ENCODE results near the gene USF1. TPM values are rescaled to one million over a fixed set of nuclear protein-coding genes. Genes with fewer than 3 reads are reported as not detected.

The USF1 gene
- total RNA-seq, 2 experiments from 2014 or later = 93.5 to 99.1 TPM

DNA sequence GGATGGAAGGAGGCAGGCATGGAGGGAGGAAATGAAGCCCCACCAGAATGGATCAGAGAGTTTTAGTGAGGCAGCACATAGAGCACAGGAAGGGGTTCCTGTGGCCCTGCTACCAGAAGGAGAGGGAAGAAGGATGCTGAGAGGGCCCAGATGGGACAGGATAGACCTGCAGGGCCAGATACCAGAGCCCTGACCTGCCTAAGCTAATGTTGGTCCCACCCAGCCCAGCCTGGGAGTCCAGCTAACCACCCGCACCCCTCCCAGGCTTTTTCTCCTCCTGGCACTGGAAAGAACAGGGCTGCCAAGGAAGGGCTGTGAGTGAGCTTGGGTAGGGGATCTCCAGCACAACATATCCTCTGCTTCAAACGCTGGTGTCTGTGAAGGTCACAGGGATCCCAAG lies 36.7 kb upstream of the USF1 start:
- TF ChIP-seq CTCF (IDR thresholded peaks at IDR 0.05) = no peak
- no peaks in the 10 kb centered on the region for H3K36me3 ChIP-seq (ENCODE audit: insufficient read depth, low read length)
- no peaks in the 10 kb centered on the region for H3K9me3 ChIP-seq (ENCODE audit: control insufficient read depth in 1 of 2, insufficient read depth in 1 of 2, low read length in 2 of 2)
- H3K4me3 ChIP-seq (ENCODE audit: low read length) = no peak overlapping the region
- no peak overlapping the region for H3K27ac ChIP-seq (ENCODE audit: low read depth in 1 of 2, low read length in 2 of 2)
- POLR2A ChIA-PET = no interaction called here
- no peak overlapping the region for H3K4me3 Mint-ChIP-seq
- intact Hi-C loops (cut with DNase I, micrococcal nuclease) = no loop called here
- DNase-seq (no peak), ATAC-seq (ENCODE audit: poor library complexity) (no peak)
- H3K4me1 ChIP-seq (ENCODE audit: insufficient read depth, low read length) = no peaks in the 10 kb centered on the region
- H3K27me3 ChIP-seq (ENCODE audit: control insufficient read depth in 1 of 2, insufficient read depth in 2 of 2, low read length in 2 of 2) = no peaks in the 10 kb centered on the region
- no peak overlapping the region for H3K27ac Mint-ChIP-seq
- H3K4me1 Mint-ChIP-seq (ENCODE audit: low read depth) = no peaks in the 10 kb centered on the region
- CTCF ChIA-PET = interaction anchor here (0.6 to 1.3 kb wide), 2 partner anchors 15 to 258 kb away, joined by 4 read pairs; no protein-coding TSS in a partner anchor
- H3K9me3 Mint-ChIP-seq = no peaks in the 10 kb centered on the region
- no peaks in the 10 kb centered on the region for H3K36me3 Mint-ChIP-seq (ENCODE audit: low read depth)
- no peaks in the 10 kb centered on the region for H3K27me3 Mint-ChIP-seq

- Mint-ChIP-seq H3K36me3 (ENCODE audit: low read depth) (no peaks in the 10 kb centered on the region), H3K27me3 (no peaks in the 10 kb centered on the region), H3K4me1 (ENCODE audit: low read depth) (no peaks in the 10 kb centered on the region), H3K4me3 (no peak overlapping the region), H3K27ac (no peak overlapping the region), H3K9me3 (no peaks in the 10 kb centered on the region)
- Histone ChIP-seq H3K4me1 (ENCODE audit: insufficient read depth, low read length) (no peaks in the 10 kb centered on the region), H3K9me3 (ENCODE audit: control insufficient read depth in 1 of 2, insufficient read depth in 1 of 2, low read length in 2 of 2) (no peaks in the 10 kb centered on the region), H3K4me3 (ENCODE audit: low read length) (no peak overlapping the region), H3K36me3 (ENCODE audit: insufficient read depth, low read length) (no peaks in the 10 kb centered on the region), H3K27me3 (ENCODE audit: control insufficient read depth in 1 of 2, insufficient read depth in 2 of 2, low read length in 2 of 2) (no peaks in the 10 kb centered on the region), H3K27ac (ENCODE audit: low read depth in 1 of 2, low read length in 2 of 2) (no peak overlapping the region)
- ChIA-PET CTCF (no interaction called here), POLR2A (no interaction called here)
- no peak for ATAC-seq (ENCODE audit: poor library complexity)
- no peak for DNase-seq
- TF ChIP-seq CTCF (IDR thresholded peaks at IDR 0.05) = no peak
- intact Hi-C loops (cut with DNase I, micrococcal nuclease) = no loop called here
These were observed 35.7 kb upstream of the USF1 start for GRCh38 chr1:161081519-161081918.

DNA sequence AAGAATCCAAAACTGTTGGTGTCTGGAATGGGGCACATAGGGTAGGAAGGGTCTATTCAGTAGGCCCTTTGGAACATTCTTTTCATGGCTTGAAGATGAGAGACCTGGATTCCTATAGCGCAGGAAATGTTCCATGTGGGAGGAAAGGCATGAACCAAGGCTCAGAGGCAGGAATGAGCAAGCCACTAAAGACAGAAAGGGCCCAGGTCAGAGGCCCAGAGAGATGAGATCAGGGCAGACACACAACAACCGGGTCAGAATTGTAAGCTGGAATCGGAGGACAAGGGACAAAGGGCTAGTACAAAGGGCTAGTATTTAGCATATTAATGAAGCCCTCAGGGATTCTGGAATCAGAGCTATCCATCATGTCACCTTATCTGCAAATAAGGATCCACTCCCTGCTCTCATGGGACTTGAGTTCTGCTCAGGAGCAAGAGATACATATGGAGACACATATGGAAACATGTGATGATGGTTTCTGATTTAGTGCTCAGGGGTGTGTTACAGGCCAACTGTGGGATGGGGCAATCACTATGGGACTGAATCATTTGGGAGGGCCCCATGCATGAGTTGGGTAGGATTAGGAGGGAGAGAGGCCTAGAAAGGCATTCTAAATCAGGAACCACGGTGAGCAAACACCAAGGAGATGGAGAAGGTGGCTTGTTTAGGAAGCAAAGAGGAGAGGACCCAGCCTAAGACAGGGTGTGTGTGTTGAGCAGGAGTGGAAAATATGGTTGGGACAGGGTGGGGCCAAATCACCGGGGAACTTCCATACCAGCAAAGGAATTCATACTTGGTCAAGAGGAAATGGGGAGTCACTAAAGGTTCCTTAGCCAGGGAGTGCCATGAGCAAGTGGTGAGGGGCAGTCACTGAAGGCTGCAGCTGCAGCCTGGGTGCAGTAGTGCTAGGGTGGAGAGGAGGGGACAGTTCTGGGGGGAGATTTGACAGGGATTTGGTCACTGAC lies 34.9 kb upstream of the USF1 start:
- Mint-ChIP-seq H3K9me3 (no peaks in the 10 kb centered on the region), H3K36me3 (ENCODE audit: low read depth) (no peaks in the 10 kb centered on the region), H3K27ac (no peak overlapping the region), H3K4me1 (ENCODE audit: low read depth) (no peaks in the 10 kb centered on the region), H3K27me3 (no peaks in the 10 kb centered on the region), H3K4me3 (no peak overlapping the region)
- H3K4me3 ChIP-seq (ENCODE audit: low read length) = no peak overlapping the region
- intact Hi-C loops (cut with DNase I, micrococcal nuclease) = no loop called here
- H3K27ac ChIP-seq (ENCODE audit: low read depth in 1 of 2, low read length in 2 of 2) = no peak overlapping the region
- no peaks in the 10 kb centered on the region for H3K4me1 ChIP-seq (ENCODE audit: insufficient read depth, low read length)
- TF ChIP-seq CTCF (IDR thresholded peaks at IDR 0.05) = no peak
- no peaks in the 10 kb centered on the region for H3K9me3 ChIP-seq (ENCODE audit: control insufficient read depth in 1 of 2, insufficient read depth in 1 of 2, low read length in 2 of 2)
- no peaks in the 10 kb centered on the region for H3K27me3 ChIP-seq (ENCODE audit: control insufficient read depth in 1 of 2, insufficient read depth in 2 of 2, low read length in 2 of 2)
- H3K36me3 ChIP-seq (ENCODE audit: insufficient read depth, low read length) = no peaks in the 10 kb centered on the region
- POLR2A ChIA-PET = interaction anchor here (0.9 to 2.3 kb wide), 2 partner anchors 12 to 17 kb away, joined by 4 to 5 read pairs; no protein-coding TSS in a partner anchor
- no peak for ATAC-seq (ENCODE audit: poor library complexity)
- DNase-seq = no peak
- CTCF ChIA-PET = no interaction called here
